Fibroblast of lung (primary cell): ENCODE measurements around the gene TMEM217.

Source experiments
- CTCF ChIP-seq, 2 donors: IDR thresholded peaks in 1 of 2; conservative IDR thresholded peaks in 1 of 2; 1 replicate in 1 of 2; 2 replicates in 1 of 2; pipeline ENCODE4 v1.5.1; 2011 to 2012; ENCODE audit warnings: low read length in 2 of 2, control low read depth in 1 of 2, inconsistent platforms in 1 of 2, low read depth in 1 of 2, mild to moderate bottlenecking in 1 of 2
- EZH2 ChIP-seq: IDR thresholded peaks from 2 replicates; pipeline ENCODE4 v1.5.1; 2012; ENCODE audit warnings: low read length, control low read depth, mild to moderate bottlenecking; ENCODE audit errors: missing control alignments

- no peak for TF ChIP-seq CTCF (conservative IDR thresholded peaks at IDR 0.05 in 1 of 2, IDR thresholded peaks at IDR 0.05 in 1 of 2; ENCODE audit: low read depth in 1 of 2, low read length in 2 of 2)
- no peak for TF ChIP-seq EZH2
These were observed 17.8 kb downstream of the TMEM217 start for GRCh38 chr6:37239950-37240713.
